K562 (cell line): ENCODE data around the gene MSANTD1. TPM values are rescaled to one million over a fixed set of nuclear protein-coding genes. Genes with fewer than 3 reads are reported as not detected.

Experiments
- ATF6 ChIP-seq: sonication (generic); formaldehyde crosslinking; IDR thresholded peaks from 2 replicates; pipeline ENCODE4 v1.4.0; 2020; ENCODE audit warnings: mild to moderate bottlenecking, missing genetic modification reagents
- BRCA1 ChIP-seq, 2 experiments: fragments of 450-650 bp in 1 of 2; sonication (generic) in 1 of 2; formaldehyde crosslinking in 1 of 2; IDR thresholded peaks; 2 replicates each; pipeline versions ENCODE4 v1.5.0 to v1.6.1; 2017 to 2020; ENCODE audit warnings: mild to moderate bottlenecking in 1 of 2, missing genetic modification reagents in 1 of 2
- BRD9 ChIP-seq: fragments of 450-650 bp; IDR thresholded peaks from 2 replicates; pipeline ENCODE4 v1.6.1; 2018; ENCODE audit warnings: low read depth; ENCODE audit not compliant: partially characterized antibody
- CBX1 ChIP-seq: sonication (generic); IDR thresholded peaks from 2 replicates; pipeline ENCODE4 v1.6.1; 2016; ENCODE audit warnings: antibody characterized with exemption, low read depth, mild to moderate bottlenecking
- DMBX1 ChIP-seq: fragments of 250-450 bp; sonication (Bioruptor Pico); IDR thresholded peaks from 2 replicates; pipeline ENCODE4 v1.8.0; 2022; ENCODE audit warnings: inconsistent platforms, mild to moderate bottlenecking, moderate library complexity, borderline replicate concordance
- DNMT1 ChIP-seq: fragments of 450-650 bp; IDR thresholded peaks from 2 replicates; pipeline ENCODE4 v1.6.1; 2016; ENCODE audit warnings: antibody characterized with exemption, mild to moderate bottlenecking
- ELF4 ChIP-seq: fragments of 450-650 bp; formaldehyde crosslinking; IDR thresholded peaks from 2 replicates; pipeline ENCODE4 v1.4.0; 2022; ENCODE audit warnings: missing genetic modification characterization
- ETV6 ChIP-seq, 3 experiments: fragments of 150-350 bp in 1 of 3; sonication (generic) in 1 of 3; formaldehyde crosslinking in 1 of 3; IDR thresholded peaks; 2 replicates each; pipeline versions ENCODE4 v1.6.1 to v1.8.0; 2014 to 2022; ENCODE audit warnings: borderline replicate concordance in 2 of 3, low read depth in 2 of 3, antibody characterized with exemption in 1 of 3, low read length in 1 of 3, mild to moderate bottlenecking in 1 of 3, missing genetic modification reagents in 1 of 3
- GTF2A2 ChIP-seq: IDR thresholded peaks from 2 replicates; pipeline ENCODE4 v1.6.1; 2016; ENCODE audit warnings: mild to moderate bottlenecking, missing genetic modification characterization, missing compliant biosample characterization
- LARP7 ChIP-seq: fragments of 450-650 bp; IDR thresholded peaks from 2 replicates; pipeline ENCODE4 v1.6.1; 2016
- MLLT1 ChIP-seq, 2 experiments: fragments of 450-650 bp; IDR thresholded peaks; 2 replicates each; pipeline ENCODE4 v1.6.1; 2016
- NCOA1 ChIP-seq: fragments of 450-650 bp; IDR thresholded peaks from 2 replicates; pipeline ENCODE4 v1.6.1; 2016; ENCODE audit warnings: low read depth
- NFIX ChIP-seq: fragments of 250-450 bp; sonication (Bioruptor Pico); IDR thresholded peaks from 2 replicates; pipeline ENCODE4 v1.4.0; 2020; ENCODE audit warnings: low read depth, mild to moderate bottlenecking, moderate library complexity
- NR2F6 ChIP-seq: fragments of 450-650 bp; formaldehyde crosslinking; IDR thresholded peaks from 2 replicates; pipeline ENCODE4 v1.4.0; 2020; ENCODE audit warnings: mild to moderate bottlenecking
- RAD21 ChIP-seq, 2 experiments: fragments of 250-450 bp in 1 of 2; fragments of 450-650 bp in 1 of 2; sonication (Bioruptor Pico) in 1 of 2; formaldehyde crosslinking in 1 of 2; IDR thresholded peaks in 1 of 2; conservative IDR thresholded peaks in 1 of 2; 2 replicates each; pipeline versions ENCODE4 v1.4.0 to v1.8.0; 2020 to 2022; ENCODE audit warnings: mild to moderate bottlenecking in 2 of 2, moderate library complexity in 1 of 2
- RBBP5 ChIP-seq: fragments of 200-600 bp; sonication (generic); IDR thresholded peaks from 2 replicates; pipeline ENCODE4 v1.6.1; 2012; ENCODE audit warnings: borderline replicate concordance, mild to moderate bottlenecking, low read length, control low read depth, inconsistent platforms; ENCODE audit not compliant: insufficient read depth, poor library complexity, severe bottlenecking
- SMARCE1 ChIP-seq: fragments of 450-650 bp; IDR thresholded peaks from 2 replicates; pipeline ENCODE4 v1.7.1; 2016; ENCODE audit warnings: mild to moderate bottlenecking
- TRIM24 ChIP-seq, 2 experiments: fragments of 450-650 bp; IDR thresholded peaks; 2 replicates each; pipeline ENCODE4 v1.6.1; 2016
- UBTF ChIP-seq, 2 experiments: IDR thresholded peaks; 2 replicates each; pipeline ENCODE4 v1.6.1; 2012; ENCODE audit warnings: improper control_type of control experiment in 2 of 2, low read depth in 2 of 2, low read length in 2 of 2, borderline replicate concordance in 1 of 2
- XRCC5 ChIP-seq: fragments of 200-400 bp; formaldehyde crosslinking; IDR thresholded peaks from 2 replicates; pipeline ENCODE4 v1.6.1; 2017; ENCODE audit warnings: low read depth, mild to moderate bottlenecking, low read length
- ZNF124 ChIP-seq: sonication (generic); formaldehyde crosslinking; IDR thresholded peaks from 2 replicates; pipeline ENCODE4 v1.8.1; 2022; ENCODE audit warnings: missing genetic modification reagents
- ZNF311 ChIP-seq: fragments of 250-450 bp; sonication (Bioruptor Pico); IDR thresholded peaks from 2 replicates; pipeline ENCODE4 v1.4.0; 2020; ENCODE audit warnings: mild to moderate bottlenecking, moderate library complexity
- polyA plus RNA-seq, 8 experiments: library from polyadenylated mRNA; depleted of rRNA in 4 of 8; stranded (reverse) in 5 of 8; unstranded in 3 of 8; fragments of >200 nt; fragmentation: Nextera tagmentation in 2 of 8; fragmentation: Illumina TruSeq in 1 of 8; extraction: Ambion mirVana in 2 of 8; extraction: Trizol in 1 of 8; gene quantifications; 2 replicates each; pipeline versions ENCODE4 v1.2.1 to v1.2.3, GENCODE V29; 2011 to 2014; ENCODE audit warnings: inconsistent platforms in 1 of 8, missing spikeins in 1 of 8
- total RNA-seq, 7 experiments: library from RNA; depleted of rRNA in 6 of 7; stranded (reverse); fragments of >200 nt in 6 of 7; fragmentation: Illumina TruSeq in 2 of 7; extraction: Trizol in 2 of 7; gene quantifications; 2 replicates each; pipeline versions ENCODE4 v1.2.1 to v1.2.3, GENCODE V29; 2011 to 2021; ENCODE audit warnings: low replicate concordance in 1 of 7

MSANTD1 gene
- total and polyA plus RNA-seq, 9 of the 15 experiments (the other 6 are each of a cell fraction or from before 2014, with no cell fraction given), result 0.04 to 0.09 (median 0.07) TPM; not detected in 6

- TF ChIP-seq LARP7 (no peak), ATF6 (CRISPR knock-in tag) (no peak), SMARCE1 (peak; percentile 67; the same call in 1 of the 2 replicates), ZNF124 (CRISPR knock-in tag) (no peak), RBBP5 (no peak), TRIM24 (IDR thresholded peaks at IDR 0.05) (peak; percentile 79 to 81), NCOA1 (no peak), ZNF311 (peak; percentile 82; the same call in 1 of the 2 replicates), DMBX1 (CRISPR knock-in tag) (peak; percentile 72), DNMT1 (no peak), BRD9 (no peak), XRCC5 (no peak), ETV6 (IDR thresholded peaks at IDR 0.05; ENCODE audit: borderline replicate concordance in 1 of 2, low read depth in 2 of 2, low read length in 1 of 2) (peak in 1 of 2 experiments; percentile 83; a peak in 3 of 4 replicates), ETV6 (CRISPR knock-in tag; IDR thresholded peaks at IDR 0.05; ENCODE audit: borderline replicate concordance) (no peak), MLLT1 (IDR thresholded peaks at IDR 0.05) (no peak), BRCA1 (IDR thresholded peaks at IDR 0.05) (no peak), BRCA1 (CRISPR knock-in tag; IDR thresholded peaks at IDR 0.05) (no peak), CBX1 (no peak), GTF2A2 (tag) (no peak), UBTF (IDR thresholded peaks at IDR 0.05; ENCODE audit: borderline replicate concordance in 1 of 2, low read depth in 2 of 2, low read length in 2 of 2) (no peak), NFIX (CRISPR knock-in tag) (no peak), NR2F6 (CRISPR knock-in tag) (no peak), RAD21 (CRISPR knock-in tag; conservative IDR thresholded peaks at IDR 0.05 in 1 of 2, IDR thresholded peaks at IDR 0.05 in 1 of 2) (no peak), ELF4 (CRISPR knock-in tag) (no peak)
Observed at GRCh38 chr4:3305610-3306371, 56.8 kb downstream of the MSANTD1 start (continued).
